ENCODE results near the gene HASPIN. TPM values are rescaled to one million over a fixed set of nuclear protein-coding genes. Genes with fewer than 3 reads are reported as not detected.

HASPIN gene
- total and polyA plus RNA-seq, 10 donors = 0.74 to 4.7 (median 2.4) TPM

DNA sequence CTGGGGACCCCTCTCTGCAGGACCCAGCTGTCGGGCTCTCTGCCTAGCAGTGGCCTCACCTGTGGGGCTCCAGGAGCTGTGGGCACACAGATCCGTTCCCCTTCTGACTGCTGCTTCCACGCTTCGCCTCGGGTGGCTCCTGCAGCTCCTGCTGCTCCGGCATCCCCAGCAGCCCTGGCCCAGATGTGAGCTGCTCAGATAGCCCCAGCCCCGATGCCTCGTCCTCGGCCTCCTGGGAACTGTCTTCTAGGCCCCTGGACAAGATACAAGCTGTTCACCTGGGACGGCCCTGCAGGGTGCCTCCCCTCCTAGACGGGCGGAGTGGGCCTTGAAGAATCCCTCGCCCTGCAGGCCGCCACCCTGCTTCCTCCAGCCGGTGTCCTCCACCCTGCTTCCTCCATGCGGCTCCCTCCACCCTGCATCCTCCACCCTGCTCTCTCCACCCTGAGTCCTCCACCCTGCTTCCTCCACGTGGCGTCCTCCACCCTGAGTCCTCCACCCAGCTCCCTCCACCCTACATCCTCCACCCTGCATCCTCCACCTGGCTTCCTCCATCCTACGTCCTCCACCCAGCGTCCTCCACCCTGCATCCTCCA, 44.1 kb upstream of the HASPIN start:
- 50 to 63% (median 58%) methylated on average over 17 to 20 of the region's 20 CpGs for WGBS, 5 donors
- H3K27ac ChIP-seq = peak overlapping the region in 1 of 8 donors; percentile 11
- H3K9me3 ChIP-seq = no peaks in the 10 kb centered on the region
- intact Hi-C loops (cut with DNase I; ENCODE audit: low total_unique reads) = loop anchor here (10.0 kb wide), 1 partner anchor 55 kb away; no protein-coding TSS in a partner anchor
- H3K4me3 ChIP-seq = no peak overlapping the region
- H3K4me1 ChIP-seq = peaks cover 0 to 52% (median 26%) of the 10 kb centered on the region in 6 donors
- peaks cover 0 to 4% (median 0%) of the 10 kb centered on the region in 7 donors for H3K27me3 ChIP-seq (replicated peaks in 1 of 7)
- no peak for DNase-seq
- TF ChIP-seq POLR2AphosphoS5 (IDR thresholded peaks at IDR 0.05) = peak in 2 of 3 donors; percentile 18 to 80
- TF ChIP-seq, protein P1, sequence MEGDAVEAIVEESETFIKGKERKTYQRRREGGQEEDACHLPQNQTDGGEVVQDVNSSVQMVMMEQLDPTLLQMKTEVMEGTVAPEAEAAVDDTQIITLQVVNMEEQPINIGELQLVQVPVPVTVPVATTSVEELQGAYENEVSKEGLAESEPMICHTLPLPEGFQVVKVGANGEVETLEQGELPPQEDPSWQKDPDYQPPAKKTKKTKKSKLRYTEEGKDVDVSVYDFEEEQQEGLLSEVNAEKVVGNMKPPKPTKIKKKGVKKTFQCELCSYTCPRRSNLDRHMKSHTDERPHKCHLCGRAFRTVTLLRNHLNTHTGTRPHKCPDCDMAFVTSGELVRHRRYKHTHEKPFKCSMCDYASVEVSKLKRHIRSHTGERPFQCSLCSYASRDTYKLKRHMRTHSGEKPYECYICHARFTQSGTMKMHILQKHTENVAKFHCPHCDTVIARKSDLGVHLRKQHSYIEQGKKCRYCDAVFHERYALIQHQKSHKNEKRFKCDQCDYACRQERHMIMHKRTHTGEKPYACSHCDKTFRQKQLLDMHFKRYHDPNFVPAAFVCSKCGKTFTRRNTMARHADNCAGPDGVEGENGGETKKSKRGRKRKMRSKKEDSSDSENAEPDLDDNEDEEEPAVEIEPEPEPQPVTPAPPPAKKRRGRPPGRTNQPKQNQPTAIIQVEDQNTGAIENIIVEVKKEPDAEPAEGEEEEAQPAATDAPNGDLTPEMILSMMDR (IDR thresholded peaks at IDR 0.05 in 8 of 11, conservative IDR thresholded peaks at IDR 0.05 in 3 of 11) = no peak
- H3K36me3 ChIP-seq = peaks cover 0 to 75% (median 23%) of the 10 kb centered on the region in 6 donors

DNA sequence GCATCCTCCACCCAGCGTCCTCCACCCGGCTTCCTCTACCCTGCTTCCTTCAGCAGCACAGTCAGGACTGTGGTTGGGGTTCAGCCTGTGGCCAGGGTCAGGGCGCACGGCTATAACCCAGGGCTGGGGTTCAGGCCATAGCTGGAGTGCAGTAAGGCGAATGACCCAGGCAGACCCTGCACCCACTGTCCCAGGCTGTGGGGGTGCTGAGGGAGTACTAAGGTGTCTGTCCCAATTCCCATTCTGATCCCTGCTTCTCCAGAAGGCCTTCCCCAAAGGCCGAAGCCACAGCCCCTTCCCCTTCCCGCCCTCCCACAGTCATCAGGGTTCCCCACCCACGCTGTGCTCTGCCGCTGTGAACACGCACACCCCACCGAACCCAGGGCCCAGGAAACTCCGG, 42.6 kb upstream of the HASPIN start:
- DNase-seq = no peak
- Histone ChIP-seq H3K27ac (peak overlapping the region in 2 of 8 donors; percentile 7 to 89), H3K27me3 (replicated peaks in 1 of 7) (peaks cover 0 to 12% (median 0%) of the 10 kb centered on the region in 7 donors), H3K36me3 (peaks cover 0 to 77% (median 21%) of the 10 kb centered on the region in 6 donors), H3K9me3 (no peaks in the 10 kb centered on the region), H3K4me1 (peaks cover 3 to 60% (median 33%) of the 10 kb centered on the region in 6 donors), H3K4me3 (no peak overlapping the region)
- TF ChIP-seq, protein P1 (IDR thresholded peaks at IDR 0.05 in 8 of 11, conservative IDR thresholded peaks at IDR 0.05 in 3 of 11) = no peak
- TF ChIP-seq POLR2AphosphoS5 (IDR thresholded peaks at IDR 0.05) = peak in 1 of 3 donors; percentile 23
- TF ChIP-seq POLR2A (IDR thresholded peaks at IDR 0.05) = no peak
- intact Hi-C loops (cut with DNase I; ENCODE audit: low total_unique reads) = loop anchor here (10.0 kb wide), 1 partner anchor 54 kb away; no protein-coding TSS in a partner anchor
- 84 to 92% (median 90%) methylated on average over 11 to 12 of the region's 12 CpGs for WGBS, 5 donors

GRCh38 chr17:3681565-3681964, 42.1 kb upstream of the HASPIN start:
- DNase-seq = no peak
- Histone ChIP-seq H3K27me3 (replicated peaks in 1 of 7) (peaks cover 0 to 12% (median 0%) of the 10 kb centered on the region in 7 donors), H3K4me3 (no peak overlapping the region), H3K4me1 (peaks cover 3 to 60% (median 33%) of the 10 kb centered on the region in 6 donors), H3K27ac (peak overlapping the region in 2 of 8 donors; percentile 7 to 89), H3K36me3 (peaks cover 0 to 72% (median 21%) of the 10 kb centered on the region in 6 donors), H3K9me3 (no peaks in the 10 kb centered on the region)
- peak in 1 of 3 donors; percentile 68 for TF ChIP-seq POLR2AphosphoS5 (IDR thresholded peaks at IDR 0.05)
- TF ChIP-seq, protein P1 (IDR thresholded peaks at IDR 0.05 in 8 of 11, conservative IDR thresholded peaks at IDR 0.05 in 3 of 11) = no peak
- intact Hi-C loops (cut with DNase I; ENCODE audit: low total_unique reads) = loop anchor here (10.0 kb wide), 1 partner anchor 53 kb away; no protein-coding TSS in a partner anchor
- WGBS, 5 donors = 66 to 78% (median 72%) methylated on average over 17 to 20 of the region's 20 CpGs

DNA sequence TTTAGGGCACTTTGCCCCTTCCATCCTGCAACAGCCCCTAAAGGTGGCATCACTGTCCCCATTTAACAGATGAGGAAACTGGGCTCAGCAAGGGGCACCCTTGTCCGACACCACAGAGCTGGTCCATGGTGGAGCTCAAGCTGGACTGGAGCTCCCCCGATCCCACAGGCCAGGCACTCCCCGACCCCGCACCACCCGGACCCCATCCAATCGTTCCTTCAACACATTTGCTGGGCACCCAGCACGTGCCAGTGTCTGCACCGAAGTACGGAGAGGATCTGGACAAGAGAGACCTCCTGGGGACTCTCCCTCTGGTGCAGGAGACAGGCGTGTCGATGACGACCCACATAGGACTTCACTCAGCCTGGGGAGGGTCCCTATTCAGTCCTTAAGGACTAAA, 41.7 kb upstream of the HASPIN start:
- Histone ChIP-seq H3K27me3 (replicated peaks in 1 of 7) (peaks cover 0 to 12% (median 0%) of the 10 kb centered on the region in 7 donors), H3K36me3 (peaks cover 0 to 67% (median 20%) of the 10 kb centered on the region in 6 donors), H3K4me3 (no peak overlapping the region), H3K27ac (peak overlapping the region in 2 of 8 donors; percentile 64 to 89), H3K9me3 (no peaks in the 10 kb centered on the region), H3K4me1 (peaks cover 3 to 60% (median 33%) of the 10 kb centered on the region in 6 donors)
- no peak for DNase-seq
- no peak for TF ChIP-seq POLR2A (IDR thresholded peaks at IDR 0.05)
- TF ChIP-seq POLR2AphosphoS5 (IDR thresholded peaks at IDR 0.05) = peak in 1 of 3 donors; percentile 56
- intact Hi-C loops (cut with DNase I; ENCODE audit: low total_unique reads) = loop anchor here (10.0 kb wide), 1 partner anchor 53 kb away; no protein-coding TSS in a partner anchor
- 87 to 96% (median 92%) methylated on average over 11 to 12 of the region's 12 CpGs for WGBS, 5 donors

Measured in spleen (tissue), 11 donors.